ENCODE measurements around the gene GADL1.

GADL1 gene

DNA sequence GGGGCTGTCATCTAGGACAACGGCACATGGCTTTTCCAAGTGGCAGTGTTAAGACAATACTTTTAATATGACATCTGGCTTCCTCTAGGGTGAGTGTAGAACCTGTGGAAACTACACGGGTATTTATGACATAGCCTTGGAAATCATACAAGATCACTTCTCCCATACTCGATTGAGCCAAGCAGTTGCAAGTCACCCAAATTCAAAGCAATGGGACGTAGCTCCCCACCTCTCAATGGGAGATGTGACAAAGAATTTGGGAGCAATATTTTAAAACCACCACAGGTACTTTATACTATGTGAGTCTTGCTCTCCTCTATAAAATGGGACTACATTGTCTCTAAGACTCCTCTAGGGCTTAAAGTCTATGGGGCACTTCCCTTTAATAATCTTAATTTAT, 194.5 kb downstream of the GADL1 start:
- no peak for DNase-seq (ENCODE audit: low read depth, low spot score)
- TF ChIP-seq, protein P1, sequence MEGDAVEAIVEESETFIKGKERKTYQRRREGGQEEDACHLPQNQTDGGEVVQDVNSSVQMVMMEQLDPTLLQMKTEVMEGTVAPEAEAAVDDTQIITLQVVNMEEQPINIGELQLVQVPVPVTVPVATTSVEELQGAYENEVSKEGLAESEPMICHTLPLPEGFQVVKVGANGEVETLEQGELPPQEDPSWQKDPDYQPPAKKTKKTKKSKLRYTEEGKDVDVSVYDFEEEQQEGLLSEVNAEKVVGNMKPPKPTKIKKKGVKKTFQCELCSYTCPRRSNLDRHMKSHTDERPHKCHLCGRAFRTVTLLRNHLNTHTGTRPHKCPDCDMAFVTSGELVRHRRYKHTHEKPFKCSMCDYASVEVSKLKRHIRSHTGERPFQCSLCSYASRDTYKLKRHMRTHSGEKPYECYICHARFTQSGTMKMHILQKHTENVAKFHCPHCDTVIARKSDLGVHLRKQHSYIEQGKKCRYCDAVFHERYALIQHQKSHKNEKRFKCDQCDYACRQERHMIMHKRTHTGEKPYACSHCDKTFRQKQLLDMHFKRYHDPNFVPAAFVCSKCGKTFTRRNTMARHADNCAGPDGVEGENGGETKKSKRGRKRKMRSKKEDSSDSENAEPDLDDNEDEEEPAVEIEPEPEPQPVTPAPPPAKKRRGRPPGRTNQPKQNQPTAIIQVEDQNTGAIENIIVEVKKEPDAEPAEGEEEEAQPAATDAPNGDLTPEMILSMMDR (IDR thresholded peaks at IDR 0.05; ENCODE audit: low read depth, low read length) = no peak
- in situ Hi-C loops (cut with HindIII; ENCODE audit: low sequenced_read_pairs) = no loop called here

DNA sequence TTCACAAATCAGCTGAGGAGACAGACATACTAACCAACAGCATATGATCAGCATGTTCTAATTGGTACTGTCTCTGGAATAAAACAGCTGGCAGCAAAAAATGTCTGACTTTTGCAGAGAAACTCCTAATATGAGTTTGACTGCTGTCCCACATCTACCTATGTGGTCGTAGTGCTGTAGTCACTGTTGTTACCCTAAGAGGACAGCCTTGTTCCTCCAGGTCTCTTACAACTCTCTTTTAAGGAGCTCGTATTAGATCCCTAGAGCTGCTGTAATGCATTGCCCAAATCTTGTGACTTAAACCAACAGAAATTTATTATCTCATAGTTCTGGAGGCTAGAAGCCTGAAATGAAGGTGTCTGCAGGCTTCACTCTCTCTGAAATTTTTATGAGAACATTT, 195.9 kb downstream of the GADL1 start:
- in situ Hi-C loops (cut with HindIII; ENCODE audit: low sequenced_read_pairs) = no loop called here
- DNase-seq (ENCODE audit: low read depth, low spot score) = no peak
- TF ChIP-seq, protein P1 (IDR thresholded peaks at IDR 0.05; ENCODE audit: low read depth, low read length) = no peak

More for the DNA sequence above, 194.5 kb downstream of the GADL1 start:
- no peak overlapping the region for H3K4me3 ChIP-seq (ENCODE audit: low read depth, low read length)

DNA sequence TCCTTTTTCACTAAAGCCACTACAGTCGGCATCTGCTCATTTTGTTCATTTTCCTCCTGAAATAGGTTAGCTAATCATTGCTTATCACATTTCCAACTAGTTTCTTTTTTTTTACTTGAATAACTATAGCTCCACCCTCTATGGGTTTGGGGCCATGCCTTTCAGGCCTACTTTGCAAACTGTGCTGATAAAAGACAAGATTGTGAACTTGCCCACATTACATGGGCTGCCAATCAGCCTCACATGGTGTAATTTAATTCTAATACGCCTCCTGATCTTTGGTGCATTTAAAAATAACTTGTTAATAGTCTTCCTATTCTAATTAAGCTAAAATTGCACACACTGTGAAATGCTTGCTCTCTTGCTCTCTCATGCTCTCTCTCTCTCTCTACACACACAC, 197.6 kb downstream of the GADL1 start:
- in situ Hi-C loops (cut with HindIII; ENCODE audit: low sequenced_read_pairs) = no loop called here
- TF ChIP-seq, protein P1 (IDR thresholded peaks at IDR 0.05; ENCODE audit: low read depth, low read length) = no peak

More for the DNA sequence above, 195.9 kb downstream of the GADL1 start:
- H3K4me3 ChIP-seq (ENCODE audit: low read depth, low read length) = no peak overlapping the region

DNA sequence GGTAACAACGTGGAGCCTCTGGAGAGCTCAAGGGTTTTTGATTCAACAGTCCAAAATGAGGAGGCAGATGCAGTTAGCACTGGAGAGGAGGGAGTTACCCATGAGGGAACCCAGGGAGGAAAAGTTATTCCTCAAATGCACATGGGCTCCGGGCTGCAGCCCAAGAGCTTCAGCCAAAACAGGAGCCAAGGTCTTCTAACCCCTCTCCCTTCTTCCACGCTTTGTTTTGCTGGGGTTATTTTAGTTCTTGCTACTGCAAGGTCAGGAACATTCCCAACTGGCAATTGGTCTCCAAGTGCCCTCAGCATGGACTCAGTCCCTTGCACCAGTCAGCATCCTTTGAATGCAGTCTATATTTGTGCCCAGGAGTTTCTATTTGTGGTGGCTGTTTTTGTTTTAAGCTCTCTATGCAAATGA, 198.1 kb downstream of the GADL1 start:
- TF ChIP-seq, protein P1 (IDR thresholded peaks at IDR 0.05; ENCODE audit: low read depth, low read length) = no peak
- H3K4me3 ChIP-seq (ENCODE audit: low read depth, low read length) = no peak overlapping the region
- in situ Hi-C loops (cut with HindIII; ENCODE audit: low sequenced_read_pairs) = no loop called here
- DNase-seq (ENCODE audit: low read depth, low spot score) = no peak

More for the DNA sequence above, 197.6 kb downstream of the GADL1 start:
- H3K4me3 ChIP-seq (ENCODE audit: low read depth, low read length) = no peak overlapping the region
- no peak for DNase-seq (ENCODE audit: low read depth, low spot score)

DNA sequence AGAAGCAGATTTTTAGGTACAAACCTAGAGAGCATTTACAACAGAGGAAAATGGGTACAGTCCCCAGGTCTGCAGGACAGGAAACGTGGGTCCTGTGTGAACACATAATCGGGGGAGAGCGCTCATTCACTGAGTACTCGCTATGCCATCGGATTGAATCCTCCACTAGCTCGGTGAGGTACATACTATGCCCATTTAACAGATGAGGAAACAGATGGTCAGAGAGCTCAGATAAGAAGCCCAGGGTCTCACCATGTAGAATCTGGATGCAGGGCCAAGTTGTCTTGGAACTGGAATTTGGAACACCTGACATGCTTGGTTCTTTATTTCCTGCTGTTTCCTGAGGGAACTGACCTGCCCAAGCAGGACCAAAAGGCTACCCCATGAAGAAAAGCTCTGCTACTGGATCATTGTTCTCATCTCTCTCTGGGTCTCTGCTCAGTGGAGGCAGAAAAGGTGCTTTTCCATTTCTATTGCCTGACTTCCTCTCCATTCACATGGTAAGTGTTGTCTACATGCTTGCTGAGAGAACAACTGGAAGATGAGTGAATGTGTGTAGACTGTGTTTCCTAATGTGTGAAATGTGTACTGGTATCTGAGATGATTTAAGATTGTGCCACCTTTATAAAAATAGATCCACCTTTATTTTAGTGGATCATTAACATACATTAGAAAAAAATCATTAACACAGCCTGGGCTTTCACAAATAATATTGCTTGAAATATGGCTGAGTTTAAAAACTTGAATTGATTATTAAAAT, 199.0 kb downstream of the GADL1 start:
- no peak for DNase-seq (ENCODE audit: low read depth, low spot score)
- H3K4me3 ChIP-seq (ENCODE audit: low read depth, low read length) = no peak overlapping the region
- TF ChIP-seq, protein P1 (IDR thresholded peaks at IDR 0.05; ENCODE audit: low read depth, low read length) = no peak
- in situ Hi-C loops (cut with HindIII; ENCODE audit: low sequenced_read_pairs) = no loop called here

DNA sequence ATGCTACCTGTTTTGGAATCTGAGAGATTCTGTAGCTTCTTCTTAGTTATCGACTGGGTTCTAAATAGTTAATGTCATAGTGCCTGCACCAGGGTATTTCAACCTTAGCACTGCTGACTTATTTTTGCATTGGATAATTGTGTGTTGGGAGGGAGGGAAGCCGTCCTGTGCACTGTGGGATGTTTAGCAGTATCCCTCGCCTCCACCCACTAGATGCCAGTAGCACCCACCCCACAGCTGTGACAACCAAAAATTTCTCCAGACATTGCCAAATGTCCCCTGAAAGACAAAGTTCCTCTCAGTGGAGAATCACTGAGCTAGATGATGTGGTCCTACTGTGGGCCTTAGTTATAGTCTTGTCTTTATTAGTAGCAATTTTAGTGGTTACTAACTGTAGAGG, 199.8 kb downstream of the GADL1 start:
- in situ Hi-C loops (cut with HindIII; ENCODE audit: low sequenced_read_pairs) = no loop called here
- TF ChIP-seq, protein P1 (IDR thresholded peaks at IDR 0.05; ENCODE audit: low read depth, low read length) = no peak
- H3K4me3 ChIP-seq (ENCODE audit: low read depth, low read length) = no peak overlapping the region
- DNase-seq (ENCODE audit: low read depth, low spot score) = no peak
